ENCODE data around the gene UBQLN4.

- TF ChIP-seq CTCF (conservative IDR thresholded peaks at IDR 0.05; ENCODE audit: low read length) (no peak), EZH2phosphoT487 (IDR thresholded peaks at IDR 0.05; ENCODE audit: borderline replicate concordance, low read depth, low read length) (no peak)
Measured at GRCh38 chr1:156054500-156055280, 1.1 kb upstream of the UBQLN4 start, which contains the start of gene LAMTOR2.
